ENCODE measurements around the gene SELENON. TPM values are rescaled to one million over a fixed set of nuclear protein-coding genes. Genes with fewer than 3 reads are reported as not detected.
A peak's percentile ranks its signal among the peaks of the same experiment; 100 is the strongest.

SELENON gene
- total and polyA plus RNA-seq, 2 of the 8 experiments (the other 6 are each of a cell fraction or from before 2014, with no cell fraction given), result 43.0 to 77.6 TPM

DNA sequence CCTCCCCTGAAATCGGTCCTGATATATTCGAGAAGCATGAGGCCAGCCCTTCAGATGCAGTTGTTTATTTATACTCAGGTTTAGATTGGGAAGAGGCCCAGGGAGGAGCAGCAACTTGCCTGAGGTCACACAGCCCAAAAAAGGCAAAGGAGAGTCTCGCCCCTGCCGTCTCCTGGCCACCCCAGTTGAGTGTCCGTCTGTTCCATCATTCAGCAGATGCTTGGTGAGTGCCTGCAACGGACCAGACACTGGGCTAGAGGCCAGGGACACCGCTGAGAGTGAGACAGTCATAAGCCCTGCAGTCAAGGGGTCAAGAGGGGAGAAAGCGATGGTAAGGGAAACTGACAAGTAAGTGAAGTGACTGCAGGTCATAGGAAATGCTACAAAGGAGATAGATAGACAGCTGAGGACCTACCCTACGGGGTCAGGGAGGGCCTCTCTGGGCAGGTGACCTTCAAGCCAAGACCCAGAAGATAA is 15.4 kb upstream of the SELENON start:
- no peaks in the 10 kb centered on the region; a peak in 1 of 8 replicates for H3K36me3 ChIP-seq (ENCODE audit: control insufficient read depth in 2 of 4, insufficient read depth in 4 of 4, low read length in 3 of 4)
- POLR2A ChIA-PET (ENCODE audit: partially characterized antibody), result no interaction called here
- CTCF ChIA-PET (ENCODE audit: partially characterized antibody), result interaction anchor here (1.2 to 4.2 kb wide), 3 partner anchors 14 to 282 kb away, joined by 3 to 28 read pairs (median 3); no protein-coding TSS in a partner anchor

More for the DNA sequence above, 15.4 kb upstream of the SELENON start:
- no peak overlapping the region for H2AFZ ChIP-seq (ENCODE audit: low read length)
- H3K23me2 ChIP-seq (ENCODE audit: low read depth, low read length), result no peaks in the 10 kb centered on the region
- peak overlapping the region; percentile 15 for H4K91ac ChIP-seq (replicated peaks; ENCODE audit: insufficient read length, low read length)
- peaks cover 4 to 18% (median 18%) of the 10 kb centered on the region in 4 experiments for H3K4me1 ChIP-seq (replicated peaks in 1 of 4; ENCODE audit: control insufficient read depth in 3 of 4, insufficient read depth in 4 of 4, low read length in 3 of 4)
- H3K4ac ChIP-seq (replicated peaks; ENCODE audit: insufficient read length, low read depth, low read length), result no peak overlapping the region
- H2AK5ac ChIP-seq (ENCODE audit: low read depth, low read length), result no peak overlapping the region
- no peak overlapping the region for H2BK5ac ChIP-seq (ENCODE audit: low read depth, low read length)
- no peak overlapping the region for H4K5ac ChIP-seq (ENCODE audit: insufficient read length, low read depth, low read length)
- no peaks in the 10 kb centered on the region for H3K79me2 ChIP-seq (ENCODE audit: control insufficient read depth in 1 of 2, insufficient read depth in 2 of 2, low read length in 2 of 2)
- H3K56ac ChIP-seq (replicated peaks; ENCODE audit: insufficient read length, low read depth, low read length), result no peak overlapping the region
- TF ChIP-seq SP4 (IDR thresholded peaks at IDR 0.05; ENCODE audit: low read length) (no peak), NANOG (IDR thresholded peaks at IDR 0.05; ENCODE audit: insufficient read depth, low read depth, low read length, poor library complexity, severe bottlenecking) (no peak), SUZ12 (IDR thresholded peaks at IDR 0.05; ENCODE audit: low read length) (no peak), SP1 (IDR thresholded peaks at IDR 0.05; ENCODE audit: low read depth, low read length) (no peak), CREB1 (IDR thresholded peaks at IDR 0.05) (no peak), TCF12 (IDR thresholded peaks at IDR 0.05; ENCODE audit: low read depth, low read length) (no peak)
- TF ChIP-seq, protein P1, sequence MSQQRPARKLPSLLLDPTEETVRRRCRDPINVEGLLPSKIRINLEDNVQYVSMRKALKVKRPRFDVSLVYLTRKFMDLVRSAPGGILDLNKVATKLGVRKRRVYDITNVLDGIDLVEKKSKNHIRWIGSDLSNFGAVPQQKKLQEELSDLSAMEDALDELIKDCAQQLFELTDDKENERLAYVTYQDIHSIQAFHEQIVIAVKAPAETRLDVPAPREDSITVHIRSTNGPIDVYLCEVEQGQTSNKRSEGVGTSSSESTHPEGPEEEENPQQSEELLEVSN (IDR thresholded peaks at IDR 0.05), result no peak
- H2BK120ac ChIP-seq (replicated peaks; ENCODE audit: low read depth, low read length), result no peak overlapping the region
- no peak overlapping the region for H3K18ac ChIP-seq (ENCODE audit: extremely low read depth, low read length)
- no peak overlapping the region for H3K27ac ChIP-seq (ENCODE audit: low read depth, low read length)
- no peak overlapping the region for H3K4me3 ChIP-seq (ENCODE audit: extremely low read depth in 1 of 4, insufficient read depth in 2 of 4, low read depth in 3 of 4, low read length in 4 of 4)
- FAIRE-seq (no peak), DNase-seq (ENCODE audit: low read depth in 1 of 2, low spot score in 2 of 2) (no peak)
- WGBS, 2 experiments (ENCODE audit: extremely low coverage in 1 of 2, insufficient coverage in 1 of 2, insufficient read length in 1 of 2, insufficient replicate concordance in 2 of 2, low coverage in 1 of 2, low lambda C conversion rate in 2 of 2, missing lambda C conversion rate in 1 of 2), result 92% methylated on average over 9 of the region's 9 CpGs; no CpG with 5 or more reads in 1 of the 2 experiments
- no peak overlapping the region for H2BK20ac ChIP-seq (ENCODE audit: low read length)
- H3K27me3 ChIP-seq (replicated peaks in 1 of 4; ENCODE audit: control insufficient read depth in 3 of 4, extremely low read depth in 1 of 4, insufficient read depth in 3 of 4, low read length in 3 of 4), result no peaks in the 10 kb centered on the region; a peak in 1 of 7 replicates
- H4K8ac ChIP-seq (ENCODE audit: extremely low read depth, insufficient read depth, low read length), result no peak overlapping the region
- no peak overlapping the region for H3K9ac ChIP-seq (replicated peaks in 1 of 4; ENCODE audit: extremely low read depth in 1 of 4, low read depth in 3 of 4, low read length in 3 of 4)
- no peak overlapping the region for H3K23ac ChIP-seq (ENCODE audit: insufficient read length)
- no peaks in the 10 kb centered on the region for H4K20me1 ChIP-seq (replicated peaks in 1 of 2; ENCODE audit: control insufficient read depth in 1 of 2, insufficient read depth in 2 of 2, low read length in 2 of 2)
- H2BK12ac ChIP-seq (ENCODE audit: low read depth, low read length), result no peak overlapping the region
- H3K14ac ChIP-seq (ENCODE audit: insufficient read length), result no peak overlapping the region
- no peak overlapping the region for H2BK15ac ChIP-seq (ENCODE audit: low read length)
- no peaks in the 10 kb centered on the region for H3K9me3 ChIP-seq (ENCODE audit: insufficient read depth in 2 of 2, low read depth in 1 of 2, low read length in 1 of 2)
- no peak overlapping the region for H3K4me2 ChIP-seq (ENCODE audit: insufficient read depth in 1 of 2, low read depth in 2 of 2, low read length in 2 of 2)
- no peaks in the 10 kb centered on the region for H3K79me1 ChIP-seq (ENCODE audit: low read depth, low read length)

All from H1 (cell line).